GM12878 (cell line): ENCODE data around the gene NRN1L. TPM values are rescaled to one million over a fixed set of nuclear protein-coding genes. Genes with fewer than 3 reads are reported as not detected.

ENCODE experiments used
- BCL3 ChIP-seq: IDR thresholded peaks from 2 replicates; pipeline ENCODE4 v1.6.1; 2011; ENCODE audit warnings: borderline replicate concordance, low read depth, mild to moderate bottlenecking, moderate library complexity, low read length; ENCODE audit not compliant: insufficient read depth, poor library complexity, severe bottlenecking
- EED ChIP-seq: sonication (generic); IDR thresholded peaks from 2 replicates; pipeline ENCODE4 v1.6.1; 2016; ENCODE audit warnings: antibody characterized with exemption, low read depth
- RELA ChIP-seq: fragments of 450-650 bp; IDR thresholded peaks from 2 replicates; pipeline ENCODE4 v1.8.0; 2014; ENCODE audit warnings: borderline replicate concordance; ENCODE audit not compliant: partially characterized antibody
- SMAD1 ChIP-seq: fragments of 450-650 bp; IDR thresholded peaks from 2 replicates; pipeline ENCODE4 v1.6.1; 2018; ENCODE audit warnings: mild to moderate bottlenecking, low read depth; ENCODE audit not compliant: partially characterized antibody
- TCF12 ChIP-seq: IDR thresholded peaks from 2 replicates; pipeline ENCODE4 v1.6.1; 2011; ENCODE audit warnings: low read depth, mild to moderate bottlenecking, low read length
- ZNF384 ChIP-seq: IDR thresholded peaks from 2 replicates; pipeline ENCODE4 v1.6.1; 2012; ENCODE audit warnings: low read depth, mild to moderate bottlenecking, low read length, improper control_type of control experiment, borderline replicate concordance
- polyA plus RNA-seq, 11 experiments: library from polyadenylated mRNA; depleted of rRNA in 4 of 11; unstranded in 6 of 11; stranded (reverse) in 5 of 11; fragments of >200 nt; fragmentation: Nextera tagmentation in 4 of 11; fragmentation: Illumina TruSeq in 1 of 11; extraction: Ambion mirVana in 4 of 11; extraction: Trizol in 1 of 11; gene quantifications; 1 replicate in 1 of 11; 2 replicates in 10 of 11; pipeline versions ENCODE4 v1.2.1 to v1.2.3, GENCODE V29; 2011 to 2016; ENCODE audit warnings: inconsistent platforms in 2 of 11, missing spikeins in 2 of 11, low read depth in 1 of 11
- small RNA-seq: library from RNA; depleted of rRNA; stranded (forward); fragments of <200 nt; gene quantifications from one replicate; pipeline ENCODE3, GENCODE V24; 2014
- total RNA-seq, 4 experiments: library from RNA; depleted of rRNA in 3 of 4; stranded (reverse); fragments of >200 nt in 3 of 4; fragmentation: Illumina TruSeq in 1 of 4; extraction: Trizol in 1 of 4; gene quantifications; 2 replicates each; pipeline versions ENCODE4 v1.2.1 to v1.2.3, GENCODE V29; 2013 to 2021

The NRN1L gene
- total and polyA plus RNA-seq, 10 of the 15 experiments (the other 5 are each of a cell fraction or from before 2014, with no cell fraction given): 0.11 to 0.99 (median 0.28) TPM; not detected in 3

GRCh38 chr16:67935402-67936123 is 50.9 kb downstream of the NRN1L start (continued):
- TF ChIP-seq BCL3: peak; percentile 85
- no peak for TF ChIP-seq SMAD1
- no peak for TF ChIP-seq TCF12
- no peak for TF ChIP-seq ZNF384
- peak; percentile 34 for TF ChIP-seq RELA
- no peak for TF ChIP-seq EED

Small RNAs within 50 kb of the gene (small RNA-seq; reads per million reads assigned to genes)
- gene AC040162.2 (not detected), gene NRN1L (not detected)

Other genes starting within 250 kb of the NRN1L start
Only the 7 nearest of the 23 such genes appear.
- 31.9 and 35.8 TPM in 2 replicates for gene THAP11, start 42.6 kb upstream of the NRN1L start, total RNA-seq (2014; rRNA removed)
- gene THAP11, start 42.6 kb upstream of the NRN1L start, total RNA-seq (2014; rRNA removed; fragmentation: Illumina TruSeq; extraction: Trizol): 12.7 and 13.6 TPM in 2 replicates
- 27.3 and 30.0 TPM in 2 replicates for gene THAP11, start 42.6 kb upstream of the NRN1L start, total RNA-seq (2021)
- 21.9 and 30.6 TPM in 2 replicates for gene THAP11, start 42.6 kb upstream of the NRN1L start, polyA plus RNA-seq (2011; rRNA removed)
- gene THAP11, start 42.6 kb upstream of the NRN1L start, polyA plus RNA-seq (2014; fragmentation: Illumina TruSeq; extraction: Trizol): 6.5 and 10.9 TPM in 2 replicates
- gene THAP11, start 42.6 kb upstream of the NRN1L start, polyA plus RNA-seq (2014; fragmentation: Nextera tagmentation; extraction: Ambion mirVana): 1 to 10 TPM; 2.5 to 7.7 TPM
- 27.5 TPM in 2 replicates for gene THAP11, start 42.6 kb upstream of the NRN1L start, polyA plus RNA-seq (2014; rRNA removed)
- gene THAP11, start 42.6 kb upstream of the NRN1L start, polyA plus RNA-seq (2016; fragmentation: Nextera tagmentation; extraction: Ambion mirVana): 10 to 100 TPM; 15.3 to 36.7 TPM
- 116 and 120 TPM in 2 replicates for gene NUTF2, start 38.0 kb upstream of the NRN1L start, total RNA-seq (2014; rRNA removed)
- 113 and 129 TPM in 2 replicates for gene NUTF2, start 38.0 kb upstream of the NRN1L start, total RNA-seq (2014; rRNA removed; fragmentation: Illumina TruSeq; extraction: Trizol)
- gene NUTF2, start 38.0 kb upstream of the NRN1L start, total RNA-seq (2021): 128 and 130 TPM in 2 replicates
- gene NUTF2, start 38.0 kb upstream of the NRN1L start, polyA plus RNA-seq (2011; rRNA removed): 83.7 and 155 TPM in 2 replicates
- 152 and 185 TPM in 2 replicates for gene NUTF2, start 38.0 kb upstream of the NRN1L start, polyA plus RNA-seq (2014; fragmentation: Illumina TruSeq; extraction: Trizol)
- gene NUTF2, start 38.0 kb upstream of the NRN1L start, polyA plus RNA-seq (2014; fragmentation: Nextera tagmentation; extraction: Ambion mirVana): 100 to 1,000 TPM; 220 to 245 TPM
- gene NUTF2, start 38.0 kb upstream of the NRN1L start, polyA plus RNA-seq (2014; rRNA removed): 212 and 231 TPM in 2 replicates
- 100 to 1,000 TPM; 323 to 342 TPM for gene NUTF2, start 38.0 kb upstream of the NRN1L start, polyA plus RNA-seq (2016; fragmentation: Nextera tagmentation; extraction: Ambion mirVana)
- gene CENPT, start 37.2 kb upstream of the NRN1L start, total RNA-seq (2014; rRNA removed): 26.7 and 29.0 TPM in 2 replicates
- gene CENPT, start 37.2 kb upstream of the NRN1L start, total RNA-seq (2014; rRNA removed; fragmentation: Illumina TruSeq; extraction: Trizol): 14.9 and 15.1 TPM in 2 replicates
- gene CENPT, start 37.2 kb upstream of the NRN1L start, total RNA-seq (2021): 31.4 and 36.6 TPM in 2 replicates
- 16.2 and 22.4 TPM in 2 replicates for gene CENPT, start 37.2 kb upstream of the NRN1L start, polyA plus RNA-seq (2011; rRNA removed)
- gene CENPT, start 37.2 kb upstream of the NRN1L start, polyA plus RNA-seq (2014; fragmentation: Illumina TruSeq; extraction: Trizol): 9.4 and 20.1 TPM in 2 replicates
- gene CENPT, start 37.2 kb upstream of the NRN1L start, polyA plus RNA-seq (2014; fragmentation: Nextera tagmentation; extraction: Ambion mirVana): 1 to 10 TPM; 1.1 to 5.7 TPM
- 44.4 and 51.2 TPM in 2 replicates for gene CENPT, start 37.2 kb upstream of the NRN1L start, polyA plus RNA-seq (2014; rRNA removed)
- gene CENPT, start 37.2 kb upstream of the NRN1L start, polyA plus RNA-seq (2016; fragmentation: Nextera tagmentation; extraction: Ambion mirVana): 10 to 100 TPM; 41.7 to 45.7 TPM
- gene EDC4, start 11.8 kb upstream of the NRN1L start, total RNA-seq (2014; rRNA removed): 50.3 and 53.7 TPM in 2 replicates
- gene EDC4, start 11.8 kb upstream of the NRN1L start, total RNA-seq (2014; rRNA removed; fragmentation: Illumina TruSeq; extraction: Trizol): 38.1 and 42.1 TPM in 2 replicates
- gene EDC4, start 11.8 kb upstream of the NRN1L start, total RNA-seq (2021): 71.7 and 78.5 TPM in 2 replicates
- 18.7 and 37.8 TPM in 2 replicates for gene EDC4, start 11.8 kb upstream of the NRN1L start, polyA plus RNA-seq (2011; rRNA removed)
- gene EDC4, start 11.8 kb upstream of the NRN1L start, polyA plus RNA-seq (2014; fragmentation: Illumina TruSeq; extraction: Trizol): 24.1 and 53.0 TPM in 2 replicates
- 1 to 10 TPM; 1.2 to 2.2 TPM for gene EDC4, start 11.8 kb upstream of the NRN1L start, polyA plus RNA-seq (2014; fragmentation: Nextera tagmentation; extraction: Ambion mirVana)
- gene EDC4, start 11.8 kb upstream of the NRN1L start, polyA plus RNA-seq (2014; rRNA removed): 56.1 and 63.2 TPM in 2 replicates
- gene EDC4, start 11.8 kb upstream of the NRN1L start, polyA plus RNA-seq (2016; fragmentation: Nextera tagmentation; extraction: Ambion mirVana): 10 to 100 TPM; 82.2 to 86.0 TPM
- gene PSKH1, start 8.4 kb downstream of the NRN1L start, total RNA-seq (2014; rRNA removed): 5.0 and 7.3 TPM in 2 replicates
- gene PSKH1, start 8.4 kb downstream of the NRN1L start, total RNA-seq (2014; rRNA removed; fragmentation: Illumina TruSeq; extraction: Trizol): 6.7 and 7.2 TPM in 2 replicates
- 17.2 and 18.9 TPM in 2 replicates for gene PSKH1, start 8.4 kb downstream of the NRN1L start, total RNA-seq (2021)
- 3.1 and 7.5 TPM in 2 replicates for gene PSKH1, start 8.4 kb downstream of the NRN1L start, polyA plus RNA-seq (2011; rRNA removed)
- gene PSKH1, start 8.4 kb downstream of the NRN1L start, polyA plus RNA-seq (2014; fragmentation: Illumina TruSeq; extraction: Trizol): 2.3 and 8.1 TPM in 2 replicates
- gene PSKH1, start 8.4 kb downstream of the NRN1L start, polyA plus RNA-seq (2014; fragmentation: Nextera tagmentation; extraction: Ambion mirVana): 1 to 10 TPM in 1 of 2 experiments, under 1 TPM in 1; 0.63 to 1.2 TPM
- gene PSKH1, start 8.4 kb downstream of the NRN1L start, polyA plus RNA-seq (2014; rRNA removed): 12.8 and 14.1 TPM in 2 replicates
- gene PSKH1, start 8.4 kb downstream of the NRN1L start, polyA plus RNA-seq (2016; fragmentation: Nextera tagmentation; extraction: Ambion mirVana): 10 to 100 TPM; 13.9 to 20.4 TPM
- gene CTRL, start 47.0 kb downstream of the NRN1L start, total RNA-seq (2014; rRNA removed): 1.5 and 2.6 TPM in 2 replicates
- gene CTRL, start 47.0 kb downstream of the NRN1L start, total RNA-seq (2014; rRNA removed; fragmentation: Illumina TruSeq; extraction: Trizol): 0.83 and 1.1 TPM in 2 replicates
- gene CTRL, start 47.0 kb downstream of the NRN1L start, total RNA-seq (2021): 2.0 and 3.6 TPM in 2 replicates
- 0.32 and 1.3 TPM in 2 replicates for gene CTRL, start 47.0 kb downstream of the NRN1L start, polyA plus RNA-seq (2011; rRNA removed)
- 0.46 and 1.5 TPM in 2 replicates for gene CTRL, start 47.0 kb downstream of the NRN1L start, polyA plus RNA-seq (2014; fragmentation: Illumina TruSeq; extraction: Trizol)
- gene CTRL, start 47.0 kb downstream of the NRN1L start, polyA plus RNA-seq (2014; fragmentation: Nextera tagmentation; extraction: Ambion mirVana): 1 to 10 TPM; 2.7 to 4.2 TPM
- 2.0 and 2.8 TPM in 2 replicates for gene CTRL, start 47.0 kb downstream of the NRN1L start, polyA plus RNA-seq (2014; rRNA removed)
- gene CTRL, start 47.0 kb downstream of the NRN1L start, polyA plus RNA-seq (2016; fragmentation: Nextera tagmentation; extraction: Ambion mirVana): 1 to 10 TPM; 4.3 to 4.9 TPM
- 254 and 295 TPM in 2 replicates for gene PSMB10, start 52.0 kb downstream of the NRN1L start, total RNA-seq (2014; rRNA removed)
- 97.2 and 108 TPM in 2 replicates for gene PSMB10, start 52.0 kb downstream of the NRN1L start, total RNA-seq (2014; rRNA removed; fragmentation: Illumina TruSeq; extraction: Trizol)
- gene PSMB10, start 52.0 kb downstream of the NRN1L start, total RNA-seq (2021): 203 and 207 TPM in 2 replicates
- 32.0 and 70.6 TPM in 2 replicates for gene PSMB10, start 52.0 kb downstream of the NRN1L start, polyA plus RNA-seq (2011; rRNA removed)
- 2.8 and 24.1 TPM in 2 replicates for gene PSMB10, start 52.0 kb downstream of the NRN1L start, polyA plus RNA-seq (2014; fragmentation: Illumina TruSeq; extraction: Trizol)
- 10 to 100 TPM; 27.4 to 80.8 TPM for gene PSMB10, start 52.0 kb downstream of the NRN1L start, polyA plus RNA-seq (2014; fragmentation: Nextera tagmentation; extraction: Ambion mirVana)
- gene PSMB10, start 52.0 kb downstream of the NRN1L start, polyA plus RNA-seq (2014; rRNA removed): 193 and 227 TPM in 2 replicates
- gene PSMB10, start 52.0 kb downstream of the NRN1L start, polyA plus RNA-seq (2016; fragmentation: Nextera tagmentation; extraction: Ambion mirVana): 100 to 1,000 TPM; 266 to 308 TPM